ENCODE results near the gene TTN.

TTN gene

GRCh38 chr2:178764097-178764496, 43.1 kb downstream of the TTN start:
- TF ChIP-seq CTCF (IDR thresholded peaks at IDR 0.05; ENCODE audit: low read depth, low read length, missing control alignments): no peak
- no peak for DNase-seq (ENCODE audit: low read depth)
- H3K4me3 ChIP-seq (ENCODE audit: low read depth, low read length): no peak overlapping the region

- TF ChIP-seq CTCF (IDR thresholded peaks at IDR 0.05; ENCODE audit: low read depth, low read length, missing control alignments): peak; percentile 72
- peak; percentile 37 for DNase-seq (ENCODE audit: low read depth)
- no peak overlapping the region for H3K4me3 ChIP-seq (ENCODE audit: low read depth, low read length)
Measured at GRCh38 chr2:178761759-178762371, 45.4 kb downstream of the TTN start.

GRCh38 chr2:178756843-178757242, 50.4 kb downstream of the TTN start:
- TF ChIP-seq CTCF (IDR thresholded peaks at IDR 0.05; ENCODE audit: low read depth, low read length, missing control alignments): no peak
- no peak overlapping the region for H3K4me3 ChIP-seq (ENCODE audit: low read depth, low read length)
- DNase-seq (ENCODE audit: low read depth): no peak

GRCh38 chr2:178756343-178756742, 50.9 kb downstream of the TTN start:
- TF ChIP-seq CTCF (IDR thresholded peaks at IDR 0.05; ENCODE audit: low read depth, low read length, missing control alignments): no peak
- no peak overlapping the region for H3K4me3 ChIP-seq (ENCODE audit: low read depth, low read length)
- no peak for DNase-seq (ENCODE audit: low read depth)

GRCh38 chr2:178747767-178748166, 59.5 kb downstream of the TTN start:
- no peak for TF ChIP-seq CTCF (IDR thresholded peaks at IDR 0.05; ENCODE audit: low read depth, low read length, missing control alignments)
- no peak overlapping the region for H3K4me3 ChIP-seq (ENCODE audit: low read depth, low read length)
- no peak for DNase-seq (ENCODE audit: low read depth)

- no peak for DNase-seq (ENCODE audit: low read depth)
- no peak for TF ChIP-seq CTCF (IDR thresholded peaks at IDR 0.05; ENCODE audit: low read depth, low read length, missing control alignments)
- H3K4me3 ChIP-seq (ENCODE audit: low read depth, low read length): no peak overlapping the region
Measured at GRCh38 chr2:178734518-178734917, 72.7 kb downstream of the TTN start.

- no peak overlapping the region for H3K4me3 ChIP-seq (ENCODE audit: low read depth, low read length)
- no peak for TF ChIP-seq CTCF (IDR thresholded peaks at IDR 0.05; ENCODE audit: low read depth, low read length, missing control alignments)
- no peak for DNase-seq (ENCODE audit: low read depth)
Measured at GRCh38 chr2:178733975-178734374, 73.2 kb downstream of the TTN start.
